Subcutaneous adipose tissue (tissue), 4 donors: ENCODE data around the gene ACTR1A. TPM values are rescaled to one million over a fixed set of nuclear protein-coding genes. Genes with fewer than 3 reads are reported as not detected.

ENCODE experiments used
- CTCF ChIP-seq: fragments of 450-650 bp; IDR thresholded peaks from one replicate; pipeline ENCODE4 v1.5.1; 2016; ENCODE audit warnings: low read depth, mild to moderate bottlenecking, control low read depth, antibody characterized with exemption, moderate library complexity
- total RNA-seq, 4 donors: library from RNA; depleted of rRNA; stranded (reverse); fragments of >200 nt; gene quantifications; one replicate each; pipeline ENCODE4 v1.1.0, GENCODE V29; 2016

The ACTR1A gene
- total RNA-seq, 4 donors from 2014 or later = 86.0 to 147 (median 88.3) TPM

DNA sequence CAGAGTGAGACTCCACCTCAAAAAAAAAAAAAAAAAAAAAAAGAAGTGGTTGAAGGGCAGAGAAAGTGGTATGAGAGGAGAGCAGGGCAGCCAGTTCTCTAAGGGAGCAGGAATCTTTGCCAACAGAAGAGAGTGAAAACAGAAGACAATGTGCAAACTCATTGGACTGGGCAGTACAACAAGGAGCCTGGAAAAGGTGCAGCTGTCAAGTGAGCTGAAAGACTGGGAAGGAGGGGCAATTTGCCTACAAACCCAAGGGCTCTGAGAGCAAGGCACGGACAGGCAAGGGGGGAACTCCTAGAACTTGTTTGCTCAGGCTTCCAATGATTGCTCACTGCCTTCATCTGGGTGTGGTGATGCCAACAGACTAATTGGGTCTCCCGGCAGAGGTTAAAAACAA, 9.5 kb downstream of the ACTR1A start:
- no peak for TF ChIP-seq CTCF

GRCh38 chr10:102492344-102492939, 10.1 kb downstream of the ACTR1A start:
- no peak for TF ChIP-seq CTCF

DNA sequence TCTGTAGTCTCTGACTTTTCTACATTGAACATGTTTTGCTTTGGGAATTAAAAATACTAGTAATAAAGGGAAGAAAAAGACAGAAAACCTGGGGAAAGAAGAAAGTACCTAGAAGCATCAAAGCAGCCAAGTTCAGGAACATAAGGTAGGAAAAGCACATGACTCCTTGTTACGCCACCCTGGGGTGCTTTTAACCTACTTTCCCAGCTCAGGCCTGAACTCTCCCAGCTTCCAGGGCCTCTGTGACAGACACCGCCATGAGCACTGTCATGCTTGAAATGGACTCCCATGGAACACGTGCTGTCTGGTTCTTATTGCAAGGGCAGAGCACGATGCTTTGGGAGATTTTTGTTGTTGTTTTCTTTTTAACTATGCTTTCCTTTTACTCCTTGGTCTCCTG, 11.4 kb downstream of the ACTR1A start:
- no peak for TF ChIP-seq CTCF

GRCh38 chr10:102485093-102485784, 17.3 kb downstream of the ACTR1A start:
- no peak for TF ChIP-seq CTCF

DNA sequence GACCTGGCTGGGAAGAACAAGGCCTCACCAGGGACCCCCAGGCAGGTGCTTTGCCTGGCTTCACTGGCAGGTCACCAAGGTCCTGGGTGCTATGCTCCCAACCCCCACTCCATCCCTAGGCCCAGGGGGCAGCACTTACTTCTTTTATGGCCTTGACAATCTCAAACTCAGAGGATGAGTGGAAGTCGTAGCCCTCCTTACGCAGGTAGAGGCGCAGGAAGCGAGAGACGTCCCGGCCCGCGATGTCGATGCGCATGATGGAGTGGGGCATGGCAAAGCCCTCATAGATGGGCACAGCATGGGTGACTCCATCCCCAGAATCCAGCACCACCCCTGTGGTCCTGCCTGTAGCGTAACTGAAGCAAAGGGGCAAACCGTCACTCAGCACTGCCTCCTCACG, 18.5 kb downstream of the ACTR1A start:
- TF ChIP-seq CTCF = no peak

DNA sequence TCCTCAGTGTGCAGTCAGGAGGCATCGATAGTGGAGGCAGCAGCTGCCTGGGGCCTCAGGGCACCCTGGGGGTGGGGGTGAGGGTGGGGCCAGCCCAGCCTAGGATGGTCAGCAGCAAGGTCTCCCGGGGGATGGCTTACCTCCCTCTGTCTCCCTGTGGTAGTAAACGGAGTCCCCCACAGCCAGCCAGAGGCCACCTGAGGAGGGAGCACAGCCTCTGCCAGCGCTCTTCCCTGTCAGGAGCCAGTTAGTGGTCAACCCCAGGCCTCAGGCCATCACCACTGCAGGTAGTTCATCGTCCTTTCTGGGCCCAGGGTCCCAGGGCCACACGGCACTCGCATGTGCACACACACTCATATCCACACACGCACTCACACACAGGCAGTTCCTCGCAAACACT, 22.1 kb downstream of the ACTR1A start:
- no peak for TF ChIP-seq CTCF

- no peak for TF ChIP-seq CTCF
These were observed 22.9 kb downstream of the ACTR1A start for GRCh38 chr10:102479651-102480050.
